ENCODE measurements around the gene GUCY2D. TPM values are rescaled to one million over a fixed set of nuclear protein-coding genes. Genes with fewer than 3 reads are reported as not detected.
"Not testable (repeated sequence)": the region's sequence is repeated elsewhere in the genome, so short reads cannot be mapped to it uniquely, and the experiment has no call there.

The GUCY2D gene
- total and polyA plus RNA-seq, 10 donors, result 0.03 to 0.43 (median 0.07) TPM; not detected in 7

DNA sequence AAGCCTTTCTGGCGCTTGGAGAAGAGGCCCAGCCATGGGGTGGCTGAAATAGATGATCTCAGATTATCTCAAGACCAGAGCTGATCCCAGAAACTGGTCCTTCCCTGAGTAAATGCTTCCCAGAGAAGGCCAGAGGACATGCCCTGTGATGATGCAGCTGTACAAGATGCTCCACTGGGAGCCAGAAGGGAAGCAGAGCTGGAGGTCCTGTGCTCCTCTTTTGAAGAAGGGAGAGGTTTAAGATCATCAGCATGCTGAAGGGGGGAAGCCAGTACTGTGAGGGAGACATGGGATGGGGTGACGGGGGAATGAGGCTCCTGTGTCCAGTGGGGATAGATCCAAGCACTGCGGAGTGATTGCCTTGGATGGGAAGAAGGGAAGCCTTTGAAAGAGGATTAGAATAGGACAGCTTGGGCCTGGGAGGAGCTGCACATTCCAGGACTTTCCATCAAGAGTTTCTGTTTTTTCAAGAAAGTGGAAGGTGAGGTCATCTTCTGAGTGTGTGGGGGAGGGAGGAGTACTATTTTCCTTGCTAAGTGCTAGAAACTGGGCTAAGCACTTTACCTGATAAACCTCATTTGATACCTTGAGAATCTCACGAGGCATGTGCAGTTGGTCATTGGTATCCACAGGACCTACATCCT is 20.1 kb downstream of the GUCY2D start:
- Histone ChIP-seq H3K36me3 (no peaks in the 10 kb centered on the region), H3K4me1 (peaks cover 0 to 54% (median 17%) of the 10 kb centered on the region in 6 donors), H3K9me3 (no peaks in the 10 kb centered on the region), H3K27me3 (replicated peaks in 1 of 7) (peaks cover 0 to 39% (median under 1%) of the 10 kb centered on the region in 7 donors), H3K27ac (no peak overlapping the region), H3K4me3 (no peak overlapping the region)
- intact Hi-C loops (cut with DNase I; ENCODE audit: low total_unique reads), result no loop called here
- no peak for TF ChIP-seq POLR2AphosphoS5 (IDR thresholded peaks at IDR 0.05)
- TF ChIP-seq, protein P1, sequence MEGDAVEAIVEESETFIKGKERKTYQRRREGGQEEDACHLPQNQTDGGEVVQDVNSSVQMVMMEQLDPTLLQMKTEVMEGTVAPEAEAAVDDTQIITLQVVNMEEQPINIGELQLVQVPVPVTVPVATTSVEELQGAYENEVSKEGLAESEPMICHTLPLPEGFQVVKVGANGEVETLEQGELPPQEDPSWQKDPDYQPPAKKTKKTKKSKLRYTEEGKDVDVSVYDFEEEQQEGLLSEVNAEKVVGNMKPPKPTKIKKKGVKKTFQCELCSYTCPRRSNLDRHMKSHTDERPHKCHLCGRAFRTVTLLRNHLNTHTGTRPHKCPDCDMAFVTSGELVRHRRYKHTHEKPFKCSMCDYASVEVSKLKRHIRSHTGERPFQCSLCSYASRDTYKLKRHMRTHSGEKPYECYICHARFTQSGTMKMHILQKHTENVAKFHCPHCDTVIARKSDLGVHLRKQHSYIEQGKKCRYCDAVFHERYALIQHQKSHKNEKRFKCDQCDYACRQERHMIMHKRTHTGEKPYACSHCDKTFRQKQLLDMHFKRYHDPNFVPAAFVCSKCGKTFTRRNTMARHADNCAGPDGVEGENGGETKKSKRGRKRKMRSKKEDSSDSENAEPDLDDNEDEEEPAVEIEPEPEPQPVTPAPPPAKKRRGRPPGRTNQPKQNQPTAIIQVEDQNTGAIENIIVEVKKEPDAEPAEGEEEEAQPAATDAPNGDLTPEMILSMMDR (IDR thresholded peaks at IDR 0.05 in 8 of 11, conservative IDR thresholded peaks at IDR 0.05 in 3 of 11), result no peak
- WGBS, 5 donors, result 83 to 93% (median 87%) methylated on average over 3 to 4 of the region's 4 CpGs
- peak; percentile 6 for DNase-seq

DNA sequence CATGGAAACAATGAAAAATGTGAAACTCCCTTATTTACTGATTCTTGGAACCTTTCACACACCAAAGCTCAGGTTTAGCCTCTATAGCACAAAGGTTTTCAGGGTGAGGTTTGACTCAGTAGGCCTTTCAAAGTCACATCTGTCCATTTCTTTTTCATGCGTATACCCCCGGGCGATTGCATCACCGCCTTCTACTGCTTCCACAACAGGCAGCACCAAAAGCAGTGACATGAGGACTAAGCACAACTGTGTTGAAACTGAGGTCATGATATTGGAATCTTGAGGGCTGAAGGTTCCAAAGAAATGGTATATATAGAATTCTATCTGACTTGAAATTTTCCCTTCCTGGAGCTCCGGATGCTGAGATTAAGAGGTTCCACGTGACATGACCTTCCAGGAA is 21.7 kb downstream of the GUCY2D start:
- H3K4me3 ChIP-seq; H3K9me3 ChIP-seq; intact Hi-C loops (cut with DNase I; ENCODE audit: low total_unique reads); H3K36me3 ChIP-seq: not testable (repeated sequence)
- Histone ChIP-seq H3K27me3 (replicated peaks in 1 of 7) (peaks cover 0 to 43% (median 7%) of the 10 kb centered on the region in 7 donors), H3K4me1 (peaks cover 0 to 37% (median 7%) of the 10 kb centered on the region in 6 donors), H3K27ac (peak overlapping the region in 2 of 8 donors; percentile 21 to 57)
- peak; percentile 19 for DNase-seq
- WGBS, 5 donors, result 58 to 76% (median 69%) methylated on average over 6 of the region's 6 CpGs

DNA sequence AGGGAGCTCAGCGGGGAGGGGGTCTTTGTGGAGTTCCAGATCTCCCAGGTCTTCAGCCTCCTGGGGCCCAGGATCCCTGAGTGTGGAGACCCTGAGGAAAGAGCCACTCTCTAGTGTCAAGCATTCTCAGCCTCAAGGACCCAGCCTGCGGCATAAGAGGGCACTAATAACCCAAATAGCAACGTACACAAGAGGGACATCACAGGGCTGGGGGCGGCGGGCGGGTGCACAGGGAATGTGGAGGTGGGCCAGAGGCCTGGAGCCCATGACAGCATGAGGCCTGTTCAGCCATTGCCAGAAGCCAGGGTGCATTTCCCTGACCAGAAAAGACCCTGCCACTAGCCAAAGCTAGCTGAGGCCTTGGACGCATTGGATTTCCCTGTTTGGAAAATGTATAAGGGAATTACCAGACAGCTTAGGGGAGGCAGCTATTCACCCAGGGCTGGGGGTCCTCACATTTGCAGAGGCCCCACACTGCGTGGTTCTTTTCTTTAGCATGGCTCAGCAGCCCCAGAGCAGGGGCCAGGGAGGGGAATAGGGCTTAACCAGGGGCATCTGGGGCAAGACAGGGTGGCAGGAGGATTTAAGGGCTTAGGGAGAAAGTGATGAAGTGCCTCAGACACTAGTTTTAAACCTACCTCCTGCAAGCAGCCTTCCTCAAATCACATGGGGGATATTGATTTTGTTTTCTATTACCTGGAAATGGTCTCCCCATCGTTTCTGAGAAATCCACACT is 22.9 kb downstream of the GUCY2D start:
- intact Hi-C loops (cut with DNase I; ENCODE audit: low total_unique reads), result no loop called here
- WGBS, 5 donors, result 83 to 89% (median 87%) methylated on average over 8 to 9 of the region's 9 CpGs
- H3K9me3 ChIP-seq, result no peaks in the 10 kb centered on the region
- TF ChIP-seq POLR2A (IDR thresholded peaks at IDR 0.05), result no peak
- TF ChIP-seq POLR2AphosphoS5 (IDR thresholded peaks at IDR 0.05), result no peak
- TF ChIP-seq, protein P1 (IDR thresholded peaks at IDR 0.05 in 8 of 11, conservative IDR thresholded peaks at IDR 0.05 in 3 of 11), result no peak
- peaks cover 0 to 25% (median 2%) of the 10 kb centered on the region in 6 donors for H3K4me1 ChIP-seq
- H3K4me3 ChIP-seq, result no peak overlapping the region
- no peak overlapping the region for H3K27ac ChIP-seq
- no peaks in the 10 kb centered on the region for H3K36me3 ChIP-seq
- peaks cover 0 to 44% (median 7%) of the 10 kb centered on the region in 7 donors for H3K27me3 ChIP-seq (replicated peaks in 1 of 7)
- DNase-seq, result peak; percentile 54

DNA sequence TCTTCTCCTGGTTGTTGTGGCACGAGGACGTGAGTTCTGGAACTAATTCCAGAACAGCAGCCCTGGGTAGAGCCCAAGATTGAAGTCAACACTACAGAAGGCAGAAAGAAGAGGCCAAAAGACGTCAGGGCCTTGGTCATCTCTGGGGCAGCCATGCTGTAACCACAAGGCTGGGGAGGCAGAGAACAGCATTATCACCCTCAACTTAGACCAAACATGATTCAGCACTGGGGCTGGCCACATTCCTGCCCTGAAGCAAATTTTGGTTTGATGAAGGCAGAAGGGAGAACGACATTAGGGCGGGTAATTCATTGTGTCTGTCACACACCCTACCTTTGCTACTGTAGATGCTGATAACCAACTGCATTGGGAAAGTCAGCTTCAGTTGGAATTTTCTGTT is 26.7 kb downstream of the GUCY2D start:
- DNase-seq, result peak; percentile 3
- H3K9me3 ChIP-seq, result no peaks in the 10 kb centered on the region
- TF ChIP-seq, protein P1 (IDR thresholded peaks at IDR 0.05 in 8 of 11, conservative IDR thresholded peaks at IDR 0.05 in 3 of 11), result no peak
- TF ChIP-seq POLR2A (IDR thresholded peaks at IDR 0.05) (no peak), POLR2AphosphoS5 (IDR thresholded peaks at IDR 0.05) (no peak)
- H3K27ac ChIP-seq, result no peak overlapping the region
- no peak overlapping the region for H3K4me3 ChIP-seq
- intact Hi-C loops (cut with DNase I; ENCODE audit: low total_unique reads), result no loop called here
- peaks cover 0 to 72% (median 7%) of the 10 kb centered on the region in 7 donors for H3K27me3 ChIP-seq (replicated peaks in 1 of 7)
- H3K36me3 ChIP-seq, result no peaks in the 10 kb centered on the region
- 72 to 90% (median 78%) methylated on average over 5 of the region's 5 CpGs for WGBS, 5 donors
- H3K4me1 ChIP-seq, result peaks cover 0 to 9% (median 2%) of the 10 kb centered on the region in 6 donors
